A673 (cell line): ENCODE data around the gene NUF2.

Experiments used
- CTCF ChIP-seq: fragments of 300-800, 200-600 bp; sonication (generic); conservative IDR thresholded peaks from 2 replicates; pipeline ENCODE4 v1.5.1; 2017; ENCODE audit warnings: low read depth, mild to moderate bottlenecking, antibody characterized with exemption, low read length, moderate library complexity, mixed read lengths
- EZH2 ChIP-seq: fragments of 200-600 bp; sonication (generic); IDR thresholded peaks from 2 replicates; pipeline ENCODE4 v1.6.1; 2017; ENCODE audit warnings: borderline replicate concordance, low read depth, mild to moderate bottlenecking, mixed read lengths, antibody characterized with exemption, low read length; ENCODE audit not compliant: poor library complexity, severe bottlenecking

GRCh38 chr1:163300568-163300967 is 21.2 kb upstream of the NUF2 start:
- TF ChIP-seq CTCF (no peak), EZH2 (no peak)
